Colonic mucosa (tissue), 4 donors: ENCODE measurements around the gene SFMBT2. TPM values are rescaled to one million over a fixed set of nuclear protein-coding genes. Genes with fewer than 3 reads are reported as not detected.

Experiments
- DNase-seq: peaks from one replicate; pipeline ENCODE4 v3.0.0-alpha.2; 2020
- H3K27ac ChIP-seq: fragments of 200-600 bp; one replicate; pipeline ENCODE4 v1.8.0; 2021
- H3K27me3 ChIP-seq: fragments of 200-600 bp; one replicate; pipeline ENCODE4 v1.8.0; 2021
- H3K36me3 ChIP-seq: fragments of 200-600 bp; one replicate; pipeline ENCODE4 v1.8.0; 2021
- H3K4me1 ChIP-seq: fragments of 200-600 bp; one replicate; pipeline ENCODE4 v1.8.0; 2021; ENCODE audit warnings: mild to moderate bottlenecking
- H3K4me3 ChIP-seq: fragments of 200-600 bp; one replicate; pipeline ENCODE4 v1.8.0; 2021
- H3K9ac ChIP-seq, 2 donors: one replicate each; pipeline ENCODE4 v1.7.0; 2013; ENCODE audit warnings: control low read depth in 2 of 2, low read depth in 2 of 2, low read length in 2 of 2
- H3K9me3 ChIP-seq: fragments of 200-600 bp; one replicate; pipeline ENCODE4 v1.8.0; 2021
- CTCF ChIP-seq: fragments of 200-600 bp; IDR thresholded peaks from one replicate; pipeline ENCODE4 v1.8.0; 2022; ENCODE audit warnings: antibody characterized with exemption, mild to moderate bottlenecking
- intact Hi-C: fragments of 100-400 bp; cut with DNase I; formaldehyde crosslinking; loops from one replicate; pipeline ENCODE4 v1.14.1; 2022
- total RNA-seq, 2 donors: library from RNA; stranded (reverse); fragmentation: NEBNext Ultra II Directional in 1 of 2; extraction: Animal tissue kit (Norgen Biotek cat#: 25700) in 1 of 2; gene quantifications; one replicate each; pipeline ENCODE4 v1.2.1, GENCODE V29; 2021
- donor health status: healthy.
- donor health status: DM: no; HTN: no; CAD: no.
- donor health status: DM: no; HTN: no; CAD: no.

The SFMBT2 gene
- total RNA-seq, 2 donors from 2014 or later = 2.3 to 3.5 TPM

GRCh38 chr10:7159928-7160327 is 250.9 kb downstream of the SFMBT2 start:
- Histone ChIP-seq H3K4me3 (no peak overlapping the region), H3K36me3 (no peaks in the 10 kb centered on the region), H3K27me3 (no peaks in the 10 kb centered on the region), H3K9me3 (no peaks in the 10 kb centered on the region), H3K9ac (no peak overlapping the region), H3K4me1 (no peaks in the 10 kb centered on the region), H3K27ac (no peak overlapping the region)
- intact Hi-C loops = no loop called here
- DNase-seq = no peak
- no peak for TF ChIP-seq CTCF

GRCh38 chr10:7159517-7159916 is 251.3 kb downstream of the SFMBT2 start:
- Histone ChIP-seq H3K36me3 (no peaks in the 10 kb centered on the region), H3K4me3 (no peak overlapping the region), H3K27me3 (no peaks in the 10 kb centered on the region), H3K27ac (no peak overlapping the region), H3K9me3 (no peaks in the 10 kb centered on the region), H3K9ac (no peak overlapping the region), H3K4me1 (no peaks in the 10 kb centered on the region)
- no peak for TF ChIP-seq CTCF
- no peak for DNase-seq
- intact Hi-C loops = no loop called here

- H3K9ac ChIP-seq = no peak overlapping the region
- H3K36me3 ChIP-seq = no peaks in the 10 kb centered on the region
- DNase-seq = no peak
- H3K9me3 ChIP-seq = no peaks in the 10 kb centered on the region
- no peaks in the 10 kb centered on the region for H3K4me1 ChIP-seq
- TF ChIP-seq CTCF = no peak
- H3K4me3 ChIP-seq = no peak overlapping the region
- intact Hi-C loops = no loop called here
- no peaks in the 10 kb centered on the region for H3K27me3 ChIP-seq
- no peak overlapping the region for H3K27ac ChIP-seq
These were observed 253.7 kb downstream of the SFMBT2 start for GRCh38 chr10:7157091-7157490.

GRCh38 chr10:7153750-7154149 is 257.1 kb downstream of the SFMBT2 start:
- Histone ChIP-seq H3K9ac (no peak overlapping the region), H3K4me3 (no peak overlapping the region), H3K9me3 (no peaks in the 10 kb centered on the region), H3K4me1 (no peaks in the 10 kb centered on the region), H3K27ac (no peak overlapping the region), H3K36me3 (no peaks in the 10 kb centered on the region), H3K27me3 (no peaks in the 10 kb centered on the region)
- no peak for TF ChIP-seq CTCF
- DNase-seq = no peak
- intact Hi-C loops = no loop called here

- Histone ChIP-seq H3K4me3 (no peak overlapping the region), H3K9me3 (no peaks in the 10 kb centered on the region), H3K9ac (no peak overlapping the region), H3K4me1 (no peaks in the 10 kb centered on the region), H3K36me3 (no peaks in the 10 kb centered on the region), H3K27me3 (no peaks in the 10 kb centered on the region), H3K27ac (no peak overlapping the region)
- no peak for TF ChIP-seq CTCF
- no peak for DNase-seq
- intact Hi-C loops = no loop called here
These were observed 257.9 kb downstream of the SFMBT2 start for GRCh38 chr10:7152982-7153381.

- Histone ChIP-seq H3K9me3 (no peaks in the 10 kb centered on the region), H3K4me1 (no peaks in the 10 kb centered on the region), H3K27me3 (no peaks in the 10 kb centered on the region), H3K36me3 (no peaks in the 10 kb centered on the region), H3K4me3 (no peak overlapping the region), H3K9ac (no peak overlapping the region), H3K27ac (no peak overlapping the region)
- no peak for TF ChIP-seq CTCF
- intact Hi-C loops = no loop called here
- DNase-seq = no peak
These were observed 258.5 kb downstream of the SFMBT2 start for GRCh38 chr10:7152341-7152740.
